GM18870 (cell line): Measurements from ENCODE around the gene COL23A1.
A peak's percentile ranks its signal among the peaks of the same experiment; 100 is the strongest.

Experiments used
- ATAC-seq: cut with Tn5 transposase; IDR thresholded peaks from one replicate; pipeline ENCODE4 v1.9.1; 2021; ENCODE audit warnings: moderate library complexity; ENCODE audit not compliant: unreplicated experiment

COL23A1 gene

GRCh38 chr5:178590141-178590923, at the start of gene COL23A1:
TSS of gene COL23A1 (minus strand) at chr5:178590393.
- no peak for ATAC-seq

GRCh38 chr5:178637356-178638074, 47.3 kb upstream of the COL23A1 start:
- no peak for ATAC-seq

- ATAC-seq, result no peak
Measured at GRCh38 chr5:178632285-178632684, 42.1 kb upstream of the COL23A1 start.

- ATAC-seq, result no peak
Measured at GRCh38 chr5:178630951-178631350, 40.8 kb upstream of the COL23A1 start.

- ATAC-seq, result no peak
Measured at GRCh38 chr5:178630475-178630930, 40.3 kb upstream of the COL23A1 start.

- no peak for ATAC-seq
Measured at GRCh38 chr5:178627259-178627598, 37.0 kb upstream of the COL23A1 start.

GRCh38 chr5:178626484-178627258, 36.5 kb upstream of the COL23A1 start, which contains the start of gene CLK4:
TSS of gene CLK4 (minus strand) at chr5:178627050. CDS start at chr5:178623416, 3,634 bp downstream.
- ATAC-seq, result peak; percentile 73

GRCh38 chr5:178625679-178626483, 35.7 kb upstream of the COL23A1 start:
- ATAC-seq, result peak; percentile 7

GRCh38 chr5:178624631-178625546, 34.7 kb upstream of the COL23A1 start:
- ATAC-seq, result no peak

GRCh38 chr5:178622679-178623247, 32.6 kb upstream of the COL23A1 start:
- ATAC-seq, result no peak

- ATAC-seq, result no peak
Measured at GRCh38 chr5:178619390-178619789, 29.2 kb upstream of the COL23A1 start.

GRCh38 chr5:178612299-178612698, 22.1 kb upstream of the COL23A1 start:
- no peak for ATAC-seq

- no peak for ATAC-seq
Measured at GRCh38 chr5:178606269-178606668, 16.1 kb upstream of the COL23A1 start.

- no peak for ATAC-seq
Measured at GRCh38 chr5:178605788-178606187, 15.6 kb upstream of the COL23A1 start.

GRCh38 chr5:178602752-178603151, 12.6 kb upstream of the COL23A1 start:
- ATAC-seq, result no peak

- ATAC-seq, result no peak
Measured at GRCh38 chr5:178595750-178596149, 5.6 kb upstream of the COL23A1 start.

- no peak for ATAC-seq
Measured at GRCh38 chr5:178595150-178595549, 5.0 kb upstream of the COL23A1 start.

- ATAC-seq, result no peak
Measured at GRCh38 chr5:178590924-178591423, 781 bp upstream of the COL23A1 start.
